K562 treated with DMSO at 1 percent for 4 hours (cell line): ENCODE results near the gene AAK1. TPM values are rescaled to one million over a fixed set of nuclear protein-coding genes. Genes with fewer than 3 reads are reported as not detected.

Experiments
- total RNA-seq: library from RNA; unstranded; fragments of 300-600 nt; gene quantifications from 2 replicates; pipeline ENCODE4 v1.2.3, GENCODE V29; 2022; ENCODE audit not compliant: insufficient read depth

AAK1 gene
- total RNA-seq = 15.8 and 16.0 TPM in 2 replicates

GRCh38 chr2:69643602-69644505 lies at the start of gene AAK1:
TSS of gene AAK1 (minus strand) at chr2:69643739. CDS start at chr2:69643040, 699 bp downstream.

GRCh38 chr2:69436938-69437750 lies 206.4 kb downstream of the AAK1 start, which contains the start of gene NFU1:
TSS of gene NFU1 (minus strand) at chr2:69437435. CDS start at chr2:69437422, 13 bp downstream.

Other genes starting within 250 kb of the AAK1 start
- gene NFU1, start 206.3 kb downstream of the AAK1 start, total RNA-seq = 36.0 and 44.1 TPM in 2 replicates
- 11.9 TPM in 2 replicates for gene ANXA4, start 98.4 kb upstream of the AAK1 start, total RNA-seq
- 10.1 and 10.6 TPM in 2 replicates for gene GMCL1, start 185.9 kb upstream of the AAK1 start, total RNA-seq